ENCODE measurements around the gene CDK8. TPM values are rescaled to one million over a fixed set of nuclear protein-coding genes. Genes with fewer than 3 reads are reported as not detected.
A peak's percentile ranks its signal among the peaks of the same experiment; 100 is the strongest.
"Not testable (repeated sequence)": the region's sequence is repeated elsewhere in the genome, so short reads cannot be mapped to it uniquely, and the experiment has no call there.

Gene CDK8
- total and polyA plus RNA-seq, 2 experiments from 2014 or later = 16.1 to 27.0 TPM

- H3K9me3 ChIP-seq (ENCODE audit: low read depth) = no peaks in the 10 kb centered on the region
- H3K27me3 ChIP-seq = no peaks in the 10 kb centered on the region
- H2AFZ ChIP-seq = no peak overlapping the region
- H4K20me1 ChIP-seq (ENCODE audit: insufficient read depth, poor library complexity, severe bottlenecking) = no peaks in the 10 kb centered on the region
- TF ChIP-seq, protein P1, sequence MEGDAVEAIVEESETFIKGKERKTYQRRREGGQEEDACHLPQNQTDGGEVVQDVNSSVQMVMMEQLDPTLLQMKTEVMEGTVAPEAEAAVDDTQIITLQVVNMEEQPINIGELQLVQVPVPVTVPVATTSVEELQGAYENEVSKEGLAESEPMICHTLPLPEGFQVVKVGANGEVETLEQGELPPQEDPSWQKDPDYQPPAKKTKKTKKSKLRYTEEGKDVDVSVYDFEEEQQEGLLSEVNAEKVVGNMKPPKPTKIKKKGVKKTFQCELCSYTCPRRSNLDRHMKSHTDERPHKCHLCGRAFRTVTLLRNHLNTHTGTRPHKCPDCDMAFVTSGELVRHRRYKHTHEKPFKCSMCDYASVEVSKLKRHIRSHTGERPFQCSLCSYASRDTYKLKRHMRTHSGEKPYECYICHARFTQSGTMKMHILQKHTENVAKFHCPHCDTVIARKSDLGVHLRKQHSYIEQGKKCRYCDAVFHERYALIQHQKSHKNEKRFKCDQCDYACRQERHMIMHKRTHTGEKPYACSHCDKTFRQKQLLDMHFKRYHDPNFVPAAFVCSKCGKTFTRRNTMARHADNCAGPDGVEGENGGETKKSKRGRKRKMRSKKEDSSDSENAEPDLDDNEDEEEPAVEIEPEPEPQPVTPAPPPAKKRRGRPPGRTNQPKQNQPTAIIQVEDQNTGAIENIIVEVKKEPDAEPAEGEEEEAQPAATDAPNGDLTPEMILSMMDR (IDR thresholded peaks at IDR 0.05; ENCODE audit: poor library complexity) = no peak
- TF ChIP-seq EZH2phosphoT487 (IDR thresholded peaks at IDR 0.05; ENCODE audit: low read depth, severe bottlenecking, unreplicated experiment) = no peak
- TF ChIP-seq EZH2 (IDR thresholded peaks at IDR 0.05; ENCODE audit: borderline replicate concordance) = no peak
- no peaks in the 10 kb centered on the region for H3K79me2 ChIP-seq
- H3K36me3 ChIP-seq (replicated peaks; ENCODE audit: insufficient read depth, low read depth) = no peaks in the 10 kb centered on the region
- peak overlapping the region; percentile 60 for H3K27ac ChIP-seq
- peaks cover 9% of the 10 kb centered on the region for H3K4me1 ChIP-seq (ENCODE audit: insufficient read depth)
- H3K9me2 ChIP-seq (replicated peaks; ENCODE audit: insufficient read depth) = no peaks in the 10 kb centered on the region
- H3K4me3 ChIP-seq = no peak overlapping the region
- DNase-seq (ENCODE audit: low spot score) = no peak
- H3K4me2 ChIP-seq = no peak overlapping the region
- 59% methylated on average over 5 of the region's 5 CpGs for WGBS (ENCODE audit: low lambda C conversion rate, missing lambda C conversion rate)
These were observed 7.8 kb upstream of the CDK8 start for GRCh38 chr13:26246154-26246553.

- H4K20me1 ChIP-seq (ENCODE audit: insufficient read depth, poor library complexity, severe bottlenecking) = no peaks in the 10 kb centered on the region
- WGBS (ENCODE audit: low lambda C conversion rate, missing lambda C conversion rate) = 83% methylated on average over 2 of the region's 2 CpGs
- no peak overlapping the region for H3K4me2 ChIP-seq
- H3K4me3 ChIP-seq = no peak overlapping the region
- no peaks in the 10 kb centered on the region for H3K79me2 ChIP-seq
- peaks cover 9% of the 10 kb centered on the region for H3K4me1 ChIP-seq (ENCODE audit: insufficient read depth)
- no peaks in the 10 kb centered on the region for H3K27me3 ChIP-seq
- H3K9me2 ChIP-seq (replicated peaks; ENCODE audit: insufficient read depth) = no peaks in the 10 kb centered on the region
- no peak overlapping the region for H2AFZ ChIP-seq
- DNase-seq (ENCODE audit: low spot score) = no peak
- no peaks in the 10 kb centered on the region for H3K9me3 ChIP-seq (ENCODE audit: low read depth)
- H3K36me3 ChIP-seq (replicated peaks; ENCODE audit: insufficient read depth, low read depth) = no peaks in the 10 kb centered on the region
- peak overlapping the region; percentile 67 for H3K27ac ChIP-seq
- TF ChIP-seq, protein P1 (IDR thresholded peaks at IDR 0.05; ENCODE audit: poor library complexity) = no peak
- no peak for TF ChIP-seq EZH2 (IDR thresholded peaks at IDR 0.05; ENCODE audit: borderline replicate concordance)
These were observed 6.9 kb upstream of the CDK8 start for GRCh38 chr13:26247011-26247410.

- Histone ChIP-seq H3K27me3 (no peaks in the 10 kb centered on the region), H3K79me2 (no peaks in the 10 kb centered on the region), H3K9me2 (replicated peaks; ENCODE audit: insufficient read depth) (no peaks in the 10 kb centered on the region), H3K36me3 (replicated peaks; ENCODE audit: insufficient read depth, low read depth) (no peaks in the 10 kb centered on the region), H3K9me3 (ENCODE audit: low read depth) (no peaks in the 10 kb centered on the region), H3K4me3 (no peak overlapping the region), H3K27ac (peak overlapping the region; percentile 67), H3K4me1 (ENCODE audit: insufficient read depth) (peaks cover 9% of the 10 kb centered on the region), H3K4me2 (no peak overlapping the region), H4K20me1 (ENCODE audit: insufficient read depth, poor library complexity, severe bottlenecking) (no peaks in the 10 kb centered on the region), H2AFZ (no peak overlapping the region)
- DNase-seq (ENCODE audit: low spot score) = peak; percentile 67
- WGBS (ENCODE audit: low lambda C conversion rate, missing lambda C conversion rate) = 22% methylated on average over 3 of the region's 3 CpGs
- TF ChIP-seq EZH2 (IDR thresholded peaks at IDR 0.05; ENCODE audit: borderline replicate concordance) = no peak
These were observed 6.3 kb upstream of the CDK8 start for GRCh38 chr13:26247608-26248007.

- H2AFZ ChIP-seq = no peak overlapping the region
- no peak overlapping the region for H3K27ac ChIP-seq
- H3K4me2 ChIP-seq = no peak overlapping the region
- H3K79me2 ChIP-seq = no peaks in the 10 kb centered on the region
- H3K9me3 ChIP-seq (ENCODE audit: low read depth) = no peaks in the 10 kb centered on the region
- no peaks in the 10 kb centered on the region for H3K27me3 ChIP-seq
- H3K4me3 ChIP-seq = no peak overlapping the region
- peaks cover 9% of the 10 kb centered on the region for H3K4me1 ChIP-seq (ENCODE audit: insufficient read depth)
- H3K36me3 ChIP-seq (replicated peaks; ENCODE audit: insufficient read depth, low read depth) = no peaks in the 10 kb centered on the region
- no peak for TF ChIP-seq EZH2 (IDR thresholded peaks at IDR 0.05; ENCODE audit: borderline replicate concordance)
- TF ChIP-seq EZH2phosphoT487 (IDR thresholded peaks at IDR 0.05; ENCODE audit: low read depth, severe bottlenecking, unreplicated experiment) = no peak
- H3K9me2 ChIP-seq (replicated peaks; ENCODE audit: insufficient read depth) = no peaks in the 10 kb centered on the region
- no peaks in the 10 kb centered on the region for H4K20me1 ChIP-seq (ENCODE audit: insufficient read depth, poor library complexity, severe bottlenecking)
- no peak for DNase-seq (ENCODE audit: low spot score)
These were observed 4.4 kb upstream of the CDK8 start for GRCh38 chr13:26249551-26249950.

GRCh38 chr13:26252006-26252405, 1.9 kb upstream of the CDK8 start:
- not testable (repeated sequence) for H3K27ac ChIP-seq; H2AFZ ChIP-seq; H3K36me3 ChIP-seq (replicated peaks; ENCODE audit: insufficient read depth, low read depth); DNase-seq (ENCODE audit: low spot score); H3K4me2 ChIP-seq; H3K4me3 ChIP-seq; H3K9me3 ChIP-seq (ENCODE audit: low read depth); H3K27me3 ChIP-seq; H3K9me2 ChIP-seq (replicated peaks; ENCODE audit: insufficient read depth)
- Histone ChIP-seq H4K20me1 (ENCODE audit: insufficient read depth, poor library complexity, severe bottlenecking) (peaks cover 19% of the 10 kb centered on the region), H3K4me1 (ENCODE audit: insufficient read depth) (peaks cover 16% of the 10 kb centered on the region), H3K79me2 (peaks cover 22% of the 10 kb centered on the region)
- 69% methylated on average over 4 of the region's 4 CpGs for WGBS (ENCODE audit: low lambda C conversion rate, missing lambda C conversion rate)
